ENCODE data around the gene SLC12A9.

SLC12A9 gene

DNA sequence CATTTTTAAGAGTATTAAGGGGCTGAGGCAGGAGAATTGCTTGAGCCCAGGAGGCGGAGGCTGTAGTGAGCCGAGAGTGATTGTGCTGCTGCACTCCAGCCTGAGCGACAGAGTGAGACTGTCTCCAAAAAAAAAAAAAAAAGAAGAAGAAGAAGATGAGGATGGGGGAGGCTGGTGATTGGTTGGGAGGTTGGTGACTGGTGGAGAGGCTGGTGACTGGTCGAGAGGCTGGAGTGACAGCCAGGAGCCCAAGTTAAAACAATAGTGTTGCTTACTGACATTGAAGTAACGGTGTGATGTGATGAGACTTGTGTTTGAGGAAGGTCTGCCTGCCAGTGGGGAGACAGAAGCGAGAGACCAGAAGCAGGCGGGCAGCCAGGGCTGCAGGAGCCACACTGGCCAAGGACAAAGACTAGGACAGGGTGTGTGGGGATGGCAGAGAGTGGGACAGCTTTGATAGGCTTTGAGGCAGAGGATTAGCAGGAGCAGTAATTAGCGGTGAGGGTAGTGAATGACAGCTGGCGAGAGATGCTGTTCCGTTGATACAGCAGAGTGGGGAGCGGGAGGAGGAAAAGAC lies 27.3 kb downstream of the SLC12A9 start:
- no peak overlapping the region for H3K9ac ChIP-seq (ENCODE audit: low read length)
- H3K4me3 ChIP-seq (ENCODE audit: insufficient read depth, low read length, poor library complexity, severe bottlenecking) = no peak overlapping the region
- TF ChIP-seq EZH2phosphoT487 (conservative IDR thresholded peaks at IDR 0.05; ENCODE audit: low read length) = no peak
- TF ChIP-seq, protein P1, sequence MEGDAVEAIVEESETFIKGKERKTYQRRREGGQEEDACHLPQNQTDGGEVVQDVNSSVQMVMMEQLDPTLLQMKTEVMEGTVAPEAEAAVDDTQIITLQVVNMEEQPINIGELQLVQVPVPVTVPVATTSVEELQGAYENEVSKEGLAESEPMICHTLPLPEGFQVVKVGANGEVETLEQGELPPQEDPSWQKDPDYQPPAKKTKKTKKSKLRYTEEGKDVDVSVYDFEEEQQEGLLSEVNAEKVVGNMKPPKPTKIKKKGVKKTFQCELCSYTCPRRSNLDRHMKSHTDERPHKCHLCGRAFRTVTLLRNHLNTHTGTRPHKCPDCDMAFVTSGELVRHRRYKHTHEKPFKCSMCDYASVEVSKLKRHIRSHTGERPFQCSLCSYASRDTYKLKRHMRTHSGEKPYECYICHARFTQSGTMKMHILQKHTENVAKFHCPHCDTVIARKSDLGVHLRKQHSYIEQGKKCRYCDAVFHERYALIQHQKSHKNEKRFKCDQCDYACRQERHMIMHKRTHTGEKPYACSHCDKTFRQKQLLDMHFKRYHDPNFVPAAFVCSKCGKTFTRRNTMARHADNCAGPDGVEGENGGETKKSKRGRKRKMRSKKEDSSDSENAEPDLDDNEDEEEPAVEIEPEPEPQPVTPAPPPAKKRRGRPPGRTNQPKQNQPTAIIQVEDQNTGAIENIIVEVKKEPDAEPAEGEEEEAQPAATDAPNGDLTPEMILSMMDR (IDR thresholded peaks at IDR 0.05; ENCODE audit: insufficient read depth, low read length, poor library complexity, severe bottlenecking) = no peak
- H3F3A ChIP-seq (ENCODE audit: insufficient read depth) = no peaks in the 10 kb centered on the region; the same call in 1 of the 2 replicates
- H4K20me1 ChIP-seq (ENCODE audit: low read depth, low read length) = peaks cover 21% of the 10 kb centered on the region; the same call in 1 of the 2 replicates
- H3K79me2 ChIP-seq (ENCODE audit: insufficient read depth, low read length) = peaks cover 81% of the 10 kb centered on the region
- no peaks in the 10 kb centered on the region for H3K9me3 ChIP-seq (ENCODE audit: insufficient read depth, low read length)
- no peaks in the 10 kb centered on the region for H3K9me2 ChIP-seq (replicated peaks; ENCODE audit: insufficient read depth, low read length)
- H3K36me3 ChIP-seq (ENCODE audit: low read length) = peaks cover 30% of the 10 kb centered on the region
- no peaks in the 10 kb centered on the region for H3K27me3 ChIP-seq (ENCODE audit: low read length)
- H3K27ac ChIP-seq (ENCODE audit: low read depth, low read length) = no peak overlapping the region
- no peak overlapping the region for H2AFZ ChIP-seq (ENCODE audit: low read depth, low read length, severe bottlenecking)
- no peak overlapping the region for H3K4me2 ChIP-seq (ENCODE audit: low read depth, low read length, poor library complexity, severe bottlenecking)

DNA sequence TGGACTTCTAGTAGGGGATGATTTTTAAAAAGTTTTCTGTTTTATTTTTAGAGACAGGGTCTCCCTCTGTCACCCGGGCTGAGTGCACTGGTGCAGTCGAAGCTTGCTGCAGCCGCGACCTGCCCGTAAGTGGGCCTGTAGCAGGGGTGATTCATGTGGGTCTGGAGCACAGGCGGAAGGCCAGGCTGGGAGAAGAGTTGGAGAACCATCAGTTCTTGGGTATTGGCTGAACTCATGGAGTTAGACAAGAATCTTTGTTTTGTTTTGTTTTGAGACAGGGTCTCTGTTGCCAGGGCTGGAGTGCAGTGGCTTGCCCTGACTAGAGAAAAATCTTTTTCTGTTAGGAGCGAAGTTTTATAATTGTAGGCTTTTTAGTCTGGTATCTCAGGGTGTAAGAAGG lies 28.1 kb downstream of the SLC12A9 start:
- Histone ChIP-seq H3K9ac (ENCODE audit: low read length) (no peak overlapping the region), H4K20me1 (ENCODE audit: low read depth, low read length) (peaks cover 21% of the 10 kb centered on the region; the same call in 1 of the 2 replicates), H3K9me3 (ENCODE audit: insufficient read depth, low read length) (no peaks in the 10 kb centered on the region)

DNA sequence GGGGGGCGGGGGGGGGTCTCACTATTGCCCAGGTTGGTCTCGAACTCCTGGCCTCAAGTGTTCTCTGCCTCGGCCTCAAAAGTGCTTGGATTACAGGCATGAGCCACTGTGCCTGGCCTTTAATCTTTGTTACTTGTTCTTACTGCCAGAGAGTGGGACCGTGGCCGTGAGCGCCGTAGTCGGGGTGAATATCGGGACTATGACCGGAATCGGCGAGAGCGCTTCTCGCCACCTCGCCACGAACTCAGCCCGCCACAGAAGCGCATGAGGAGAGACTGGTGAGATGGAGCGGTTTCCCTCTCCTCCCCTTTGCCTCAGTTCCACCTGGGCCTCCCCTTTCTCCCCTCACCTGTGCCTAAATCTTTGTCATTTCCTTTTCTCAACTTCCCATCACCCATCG lies 28.6 kb downstream of the SLC12A9 start:
- no peaks in the 10 kb centered on the region for H3K9me2 ChIP-seq (replicated peaks; ENCODE audit: insufficient read depth, low read length)
- peaks cover 30% of the 10 kb centered on the region for H3K36me3 ChIP-seq (ENCODE audit: low read length)
- no peak overlapping the region for H3K9ac ChIP-seq (ENCODE audit: low read length)
- H3K79me2 ChIP-seq (ENCODE audit: insufficient read depth, low read length) = peaks cover 69% of the 10 kb centered on the region
- H3K27me3 ChIP-seq (ENCODE audit: low read length) = no peaks in the 10 kb centered on the region
- no peak overlapping the region for H3K4me3 ChIP-seq (ENCODE audit: insufficient read depth, low read length, poor library complexity, severe bottlenecking)
- no peak overlapping the region for H2AFZ ChIP-seq (ENCODE audit: low read depth, low read length, severe bottlenecking)
- H4K20me1 ChIP-seq (ENCODE audit: low read depth, low read length) = peaks cover 21% of the 10 kb centered on the region; the same call in 1 of the 2 replicates
- TF ChIP-seq, protein P1 (IDR thresholded peaks at IDR 0.05; ENCODE audit: insufficient read depth, low read length, poor library complexity, severe bottlenecking) = no peak
- no peak for TF ChIP-seq EZH2phosphoT487 (conservative IDR thresholded peaks at IDR 0.05; ENCODE audit: low read length)
- H3K9me3 ChIP-seq (ENCODE audit: insufficient read depth, low read length) = no peaks in the 10 kb centered on the region
- H3F3A ChIP-seq (ENCODE audit: insufficient read depth) = no peaks in the 10 kb centered on the region; the same call in 1 of the 2 replicates
- no peak overlapping the region for H3K27ac ChIP-seq (ENCODE audit: low read depth, low read length)
- no peak overlapping the region for H3K4me2 ChIP-seq (ENCODE audit: low read depth, low read length, poor library complexity, severe bottlenecking)

More for the DNA sequence above, 28.1 kb downstream of the SLC12A9 start:
- Histone ChIP-seq H3K4me3 (ENCODE audit: insufficient read depth, low read length, poor library complexity, severe bottlenecking) (no peak overlapping the region), H3K27me3 (ENCODE audit: low read length) (no peaks in the 10 kb centered on the region), H3K79me2 (ENCODE audit: insufficient read depth, low read length) (peaks cover 74% of the 10 kb centered on the region), H3K9me2 (replicated peaks; ENCODE audit: insufficient read depth, low read length) (no peaks in the 10 kb centered on the region), H3F3A (ENCODE audit: insufficient read depth) (no peaks in the 10 kb centered on the region; the same call in 1 of the 2 replicates), H3K4me2 (ENCODE audit: low read depth, low read length, poor library complexity, severe bottlenecking) (no peak overlapping the region), H3K36me3 (ENCODE audit: low read length) (peaks cover 30% of the 10 kb centered on the region), H2AFZ (ENCODE audit: low read depth, low read length, severe bottlenecking) (no peak overlapping the region), H3K27ac (ENCODE audit: low read depth, low read length) (no peak overlapping the region)
- TF ChIP-seq, protein P1 (IDR thresholded peaks at IDR 0.05; ENCODE audit: insufficient read depth, low read length, poor library complexity, severe bottlenecking) = no peak
- TF ChIP-seq EZH2phosphoT487 (conservative IDR thresholded peaks at IDR 0.05; ENCODE audit: low read length) = no peak
